Activated effector memory CD4-positive, alpha-beta T cell treated with Interleukin-2 at 50 U/mL for 16 hours (primary cell): ENCODE measurements around the gene ACAD10.
"Not testable (repeated sequence)": the region's sequence is repeated elsewhere in the genome, so short reads cannot be mapped to it uniquely, and the experiment has no call there.

Experiments
- DNase-seq: peaks from one replicate; pipeline ENCODE4 v3.0.0-alpha.2; 2020

Gene ACAD10

DNA sequence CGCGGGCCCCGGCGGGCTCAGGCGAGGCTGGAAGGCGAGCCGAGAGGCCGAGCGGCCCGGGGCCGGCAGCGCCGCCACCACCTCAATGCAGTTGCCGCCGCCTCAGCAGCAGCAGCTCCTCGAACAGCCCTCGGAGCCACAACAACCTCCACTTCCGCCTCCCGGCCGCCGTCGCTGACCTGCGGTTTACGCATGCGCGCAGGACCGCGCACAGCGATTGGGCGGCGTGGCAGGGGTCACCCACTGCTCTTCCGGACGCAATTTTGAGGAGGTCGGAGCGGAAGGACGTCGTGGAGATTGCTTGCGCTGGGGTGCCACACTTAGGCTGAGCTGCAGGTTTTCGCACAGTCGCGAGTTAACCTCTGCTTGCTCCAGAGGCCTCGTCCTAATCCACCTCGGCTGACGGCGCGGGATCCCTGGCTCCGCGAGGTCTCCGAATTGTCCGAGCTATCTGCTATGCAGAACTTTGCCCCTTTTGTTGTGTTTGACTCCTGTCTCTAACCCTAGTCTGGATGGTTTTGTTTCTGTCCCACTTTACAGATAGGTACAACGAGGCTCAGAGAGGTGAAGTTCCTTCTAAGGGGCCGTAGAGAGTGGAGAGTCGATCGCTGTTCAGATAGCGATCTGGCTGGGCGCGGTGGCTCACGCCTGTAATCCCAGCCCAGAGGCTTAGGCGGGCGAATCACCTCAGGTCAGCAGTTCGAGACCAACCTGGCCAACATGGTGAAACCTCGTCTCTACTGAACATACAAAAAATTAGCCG, at the start of gene ACAD10, which contains the start of gene BRAP:
ACAD10 (plus strand) TSS at position 243 of the 763 bp plus-strand sequence. CDS start 6,657 bp downstream, outside the sequence.
BRAP (minus strand) TSS at position 146 of the 763 bp plus-strand sequence. CDS start 164 bp downstream, outside the sequence.
- DNase-seq = peak; percentile 93

DNA sequence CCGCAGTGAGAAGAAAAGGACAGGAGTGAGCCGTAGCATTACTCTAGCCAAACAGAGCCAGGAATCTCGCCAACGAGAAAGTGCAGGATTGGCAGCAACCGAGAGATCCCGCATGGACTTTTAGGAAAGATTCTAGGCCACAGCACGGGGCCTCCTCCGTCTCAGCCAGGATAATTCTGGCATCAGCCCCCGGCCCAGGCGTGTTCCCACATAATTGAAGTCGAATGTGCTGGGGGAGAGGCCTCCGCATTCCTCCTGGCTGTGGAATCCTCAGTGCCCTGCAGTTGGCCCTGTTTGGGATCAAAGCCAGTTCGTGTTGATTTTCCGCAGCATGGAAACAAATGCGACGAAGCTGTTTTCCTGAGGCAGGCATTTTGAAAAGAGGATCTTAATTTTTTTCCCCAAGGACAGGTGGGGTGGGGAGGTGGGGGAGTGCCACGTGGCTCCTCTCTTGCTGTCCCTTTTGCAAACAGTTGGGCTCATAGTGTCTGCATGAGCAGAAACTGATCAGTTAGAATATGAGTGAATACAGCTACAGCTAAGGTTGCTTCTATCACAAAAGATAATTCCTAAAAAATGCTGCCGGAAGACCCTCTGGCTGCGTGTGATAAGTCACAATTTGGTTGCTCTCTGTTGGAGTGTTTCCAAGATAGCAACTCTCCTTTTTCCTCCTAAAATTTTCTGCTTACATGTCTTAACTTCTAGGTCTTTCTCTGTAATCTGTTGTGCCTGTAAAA, 49.5 kb upstream of the ACAD10 start:
- DNase-seq = no peak

DNA sequence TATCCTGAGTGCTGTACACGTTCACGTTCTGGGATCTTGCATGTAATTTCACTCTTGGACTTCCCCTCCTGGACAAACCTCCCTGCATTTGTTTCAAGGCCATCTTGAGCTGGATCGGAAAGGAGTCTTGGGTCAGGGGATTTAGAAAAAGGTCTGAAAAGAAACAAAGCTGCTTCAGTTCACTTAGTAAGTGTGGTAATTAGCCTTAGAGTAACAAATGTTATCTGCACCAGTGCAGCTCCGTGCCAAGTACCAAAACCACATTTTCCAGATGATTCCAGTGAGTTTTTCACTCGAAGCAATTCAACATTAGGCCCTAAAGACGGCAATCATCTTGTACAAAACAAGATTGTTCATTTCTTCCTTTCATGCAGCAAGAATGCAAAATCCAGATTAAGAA, 47.3 kb upstream of the ACAD10 start:
- DNase-seq = no peak

DNA sequence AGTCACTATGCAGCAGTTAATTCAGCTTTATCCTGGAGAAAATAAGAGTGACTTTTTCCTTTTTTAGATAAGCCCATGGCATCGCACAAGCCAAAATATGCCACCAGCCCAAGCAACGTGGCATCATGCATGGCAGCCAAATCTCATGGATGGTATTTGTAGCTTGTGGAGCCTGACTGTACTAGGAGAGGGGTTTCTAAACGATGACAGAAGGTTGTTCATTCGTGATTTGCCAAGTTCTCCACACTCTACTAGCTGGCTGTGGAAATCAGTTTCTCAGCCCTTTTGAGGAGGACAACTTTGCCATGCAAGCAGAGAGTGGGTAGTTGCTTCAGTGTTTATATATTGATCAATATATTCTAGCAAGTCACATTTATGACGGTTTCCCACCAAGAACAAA, 45.3 kb upstream of the ACAD10 start:
- no peak for DNase-seq

DNA sequence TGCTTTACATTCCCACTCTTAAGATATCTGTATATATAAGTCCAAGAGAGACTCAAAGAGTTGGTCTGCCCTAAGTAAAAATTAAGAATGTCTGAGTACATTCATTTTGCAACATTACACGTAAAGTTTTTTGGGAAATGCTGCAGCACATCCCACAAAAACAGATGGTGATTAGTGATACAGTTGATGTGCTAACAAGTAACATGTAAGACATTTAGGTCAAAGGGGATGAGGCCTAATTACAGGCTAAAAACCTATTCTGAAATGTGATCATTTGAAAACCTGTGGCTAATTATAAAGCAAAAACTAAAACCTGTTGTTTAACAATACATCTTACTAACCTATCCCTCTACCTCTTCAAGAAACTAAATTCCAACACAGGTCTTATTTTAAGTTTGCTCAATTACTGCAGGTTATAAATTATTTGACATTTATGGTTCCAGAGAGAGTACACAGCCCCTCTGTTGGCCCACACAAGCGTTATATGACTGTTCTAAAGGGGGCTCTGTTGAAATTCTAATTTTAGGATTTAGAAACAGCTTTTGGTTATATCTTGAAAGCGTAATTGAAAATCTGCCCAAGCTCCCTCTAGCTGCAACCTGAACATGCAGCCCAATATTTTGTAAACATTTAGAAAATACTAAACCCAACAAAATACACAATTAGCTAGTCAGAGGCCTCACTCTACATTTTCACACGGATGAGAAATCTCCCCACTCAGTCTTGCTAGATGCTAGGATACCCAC, 43.0 kb upstream of the ACAD10 start:
- no peak for DNase-seq

DNA sequence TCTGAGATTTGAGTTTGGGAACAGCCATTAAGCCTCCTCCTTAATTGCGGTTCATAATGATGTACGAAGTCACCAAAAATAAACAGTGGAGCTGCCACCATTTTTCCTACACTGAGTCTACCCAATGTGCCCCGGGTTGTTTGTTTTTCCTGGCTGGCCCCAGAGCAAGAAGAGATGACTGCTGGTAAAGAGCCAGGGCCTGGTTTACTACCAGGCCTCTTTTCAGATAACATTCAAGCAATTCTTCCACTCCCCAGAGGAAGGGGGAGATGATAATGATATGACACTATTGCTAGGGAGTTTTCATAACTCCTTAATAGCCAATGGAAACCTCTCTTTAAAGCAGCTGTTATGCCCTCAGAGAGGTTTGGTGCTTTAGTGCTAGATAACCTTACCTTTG, 42.4 kb upstream of the ACAD10 start:
- no peak for DNase-seq

DNA sequence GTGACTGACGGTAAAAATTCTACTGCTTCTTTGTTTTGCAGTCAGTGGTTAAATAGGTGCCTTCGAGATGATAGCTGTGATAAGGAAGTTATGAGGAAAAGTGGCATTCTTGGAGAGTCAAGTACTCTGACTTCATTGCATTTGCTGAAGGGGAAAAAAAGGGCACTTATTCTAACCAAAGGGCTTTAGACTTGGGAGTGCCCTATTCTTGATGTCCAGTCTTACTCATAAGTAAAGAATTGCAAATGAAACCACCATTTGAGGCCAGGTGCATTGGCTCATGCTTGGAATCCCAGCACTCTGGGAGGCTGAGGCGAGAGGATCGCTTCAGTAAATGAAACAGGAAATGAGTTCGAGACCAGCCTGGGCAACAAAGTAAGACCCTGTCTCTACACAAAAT, 40.4 kb upstream of the ACAD10 start:
- no peak for DNase-seq

DNA sequence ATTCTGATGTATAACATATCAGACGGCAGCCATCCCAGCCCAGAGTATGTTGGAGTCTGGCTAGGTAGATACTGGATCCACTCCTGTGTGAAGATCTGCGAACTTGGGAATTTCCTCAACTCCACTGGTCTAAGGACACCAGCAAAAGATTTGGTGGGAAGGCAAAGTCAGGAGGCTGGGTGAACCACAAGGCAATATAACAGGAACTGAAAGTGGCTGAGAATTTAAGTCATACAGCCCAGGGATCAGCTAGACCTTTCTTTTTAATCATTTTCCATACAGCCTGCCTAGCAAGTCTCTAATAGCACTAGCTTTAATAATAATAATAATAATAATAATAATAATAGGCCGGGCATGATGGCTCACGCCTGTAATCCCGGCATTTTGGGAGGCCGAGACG, 34.9 kb upstream of the ACAD10 start:
- DNase-seq = no peak

DNA sequence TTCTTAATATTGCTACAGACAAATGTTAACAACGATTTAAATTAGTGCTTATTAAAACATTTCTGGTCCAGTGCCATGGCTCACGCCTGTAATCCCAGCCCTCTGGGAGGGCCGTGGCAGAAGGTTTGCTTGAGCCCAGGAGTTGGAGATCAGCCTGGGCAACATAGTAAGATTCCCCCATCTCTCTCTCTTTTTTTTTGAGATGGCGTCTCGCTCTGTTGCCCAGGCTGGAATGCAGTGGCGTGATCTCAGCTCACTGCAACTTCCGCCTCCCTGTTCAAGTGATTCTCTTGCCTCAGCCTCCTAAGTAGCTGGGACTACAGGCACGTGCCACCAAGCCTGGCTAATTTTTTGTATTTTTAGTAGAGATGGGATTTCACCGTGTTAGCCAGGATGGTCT, 33.3 kb upstream of the ACAD10 start:
- not testable (repeated sequence) for DNase-seq

DNA sequence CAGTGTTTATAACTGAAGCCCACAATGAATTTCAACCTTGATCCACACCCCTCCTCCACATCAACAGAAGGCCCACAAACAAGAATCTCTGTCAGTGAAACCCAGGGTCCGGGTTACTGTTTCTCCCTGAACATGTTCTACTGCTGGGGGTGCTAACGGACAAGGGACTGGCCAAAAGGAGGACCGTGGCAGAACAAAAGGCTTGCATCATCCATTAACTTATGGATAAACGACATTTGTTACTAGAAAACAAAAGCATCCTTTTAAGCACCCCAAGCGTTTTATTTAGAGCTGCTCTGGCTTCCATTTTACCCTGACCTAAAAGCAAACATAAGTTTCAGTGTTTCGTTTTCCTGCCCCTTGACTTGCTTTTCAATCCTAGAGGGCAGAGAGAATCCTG, 32.3 kb upstream of the ACAD10 start:
- DNase-seq = no peak

DNA sequence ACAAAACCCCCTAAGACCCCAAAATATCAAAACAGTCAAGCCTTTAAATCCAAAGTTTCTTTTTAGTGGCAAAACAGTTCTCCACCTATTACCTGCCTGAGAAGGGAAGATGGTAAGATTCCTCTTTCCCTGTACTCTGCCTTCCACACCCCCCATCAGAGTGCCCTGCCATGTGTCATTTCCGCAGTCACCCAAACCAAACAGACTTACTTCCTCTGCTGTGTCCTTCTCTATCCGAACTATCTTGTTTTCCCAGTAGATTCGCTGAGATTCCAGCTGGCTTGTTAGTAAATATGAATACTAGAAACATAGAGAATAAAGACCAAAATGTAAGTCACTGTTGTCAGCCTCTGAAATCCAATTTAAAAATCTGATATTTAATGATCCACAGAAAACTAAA, 30.5 kb upstream of the ACAD10 start:
- DNase-seq = no peak

DNA sequence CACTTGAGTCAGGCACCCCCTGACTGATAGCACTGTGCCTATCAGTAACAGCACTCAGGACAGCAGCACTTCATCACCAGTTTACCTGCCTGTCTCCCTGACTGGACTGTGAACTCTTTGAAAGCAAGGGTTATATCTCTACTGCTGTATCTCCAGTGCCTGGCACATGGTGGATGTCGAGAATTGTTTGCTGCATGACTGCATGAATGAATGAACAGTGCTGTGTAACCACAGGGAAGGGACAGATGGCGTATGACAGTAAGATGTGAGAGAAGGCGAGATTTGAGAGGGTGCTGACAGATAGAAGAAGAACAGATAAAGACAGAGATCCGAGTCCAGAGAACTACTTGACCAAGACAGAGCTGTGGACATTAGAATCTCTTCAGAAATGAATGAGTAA, 29.8 kb upstream of the ACAD10 start:
- no peak for DNase-seq

DNA sequence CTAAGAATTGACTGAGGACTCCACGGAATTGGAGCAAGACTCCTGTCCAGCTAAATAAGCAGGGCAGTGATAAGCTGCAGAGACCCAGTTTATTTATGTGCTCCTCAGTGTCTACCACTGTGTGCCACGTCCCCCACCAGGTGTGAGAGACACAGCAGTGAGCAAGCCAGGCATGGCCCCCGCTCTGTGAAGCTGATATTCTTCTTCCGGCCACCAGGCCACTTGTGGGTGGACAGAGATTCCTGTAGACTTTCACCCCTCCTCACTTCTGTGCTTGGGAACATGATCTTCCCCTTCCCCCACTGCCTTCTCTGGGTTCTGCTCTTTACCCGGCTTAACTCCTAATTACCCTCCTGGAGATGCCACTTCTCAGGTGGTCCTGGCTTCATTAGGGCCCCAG, 21.4 kb upstream of the ACAD10 start:
- DNase-seq = no peak

DNA sequence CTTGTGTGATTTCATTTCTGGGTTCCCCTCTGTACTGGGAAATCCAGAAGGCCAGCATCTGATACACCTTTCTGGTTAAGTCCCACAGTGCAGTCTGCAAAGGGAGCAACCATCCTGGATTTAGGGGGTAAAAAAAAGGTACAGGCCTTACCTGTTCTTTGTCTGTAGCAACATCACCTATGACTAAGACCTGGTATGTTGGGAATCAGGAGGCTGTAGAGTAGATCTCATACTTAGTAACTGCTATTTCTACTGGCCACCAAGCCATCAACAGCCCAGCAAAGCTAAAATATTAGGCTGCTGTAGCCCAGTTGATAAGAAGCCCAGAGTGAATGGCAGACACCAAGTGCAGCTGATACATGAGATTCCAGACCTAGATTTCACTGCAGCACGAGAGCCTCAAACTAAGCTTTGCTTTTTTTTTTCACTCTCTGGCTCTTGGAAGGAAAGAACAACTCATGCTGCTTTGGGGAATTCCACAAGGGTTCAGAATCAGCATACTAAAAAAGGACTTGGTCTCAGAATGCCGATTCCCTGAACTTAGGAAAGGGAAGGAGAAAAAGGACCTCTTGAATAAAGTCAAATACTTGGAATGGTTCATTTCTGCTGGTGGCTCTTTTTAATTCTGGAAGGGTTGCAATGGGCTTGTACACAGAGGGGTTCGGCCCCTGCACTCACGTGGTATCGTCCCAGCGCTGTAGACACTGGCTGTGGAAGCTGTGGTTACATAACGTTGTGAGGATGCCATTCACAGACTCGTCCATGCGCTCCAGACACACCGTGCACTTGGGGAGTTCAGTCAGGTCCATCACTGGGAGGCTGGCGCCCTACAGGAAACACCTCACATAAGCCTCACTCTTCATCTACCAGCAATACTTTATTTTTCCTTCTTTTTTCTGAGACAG, 20.6 kb upstream of the ACAD10 start:
- DNase-seq = no peak

DNA sequence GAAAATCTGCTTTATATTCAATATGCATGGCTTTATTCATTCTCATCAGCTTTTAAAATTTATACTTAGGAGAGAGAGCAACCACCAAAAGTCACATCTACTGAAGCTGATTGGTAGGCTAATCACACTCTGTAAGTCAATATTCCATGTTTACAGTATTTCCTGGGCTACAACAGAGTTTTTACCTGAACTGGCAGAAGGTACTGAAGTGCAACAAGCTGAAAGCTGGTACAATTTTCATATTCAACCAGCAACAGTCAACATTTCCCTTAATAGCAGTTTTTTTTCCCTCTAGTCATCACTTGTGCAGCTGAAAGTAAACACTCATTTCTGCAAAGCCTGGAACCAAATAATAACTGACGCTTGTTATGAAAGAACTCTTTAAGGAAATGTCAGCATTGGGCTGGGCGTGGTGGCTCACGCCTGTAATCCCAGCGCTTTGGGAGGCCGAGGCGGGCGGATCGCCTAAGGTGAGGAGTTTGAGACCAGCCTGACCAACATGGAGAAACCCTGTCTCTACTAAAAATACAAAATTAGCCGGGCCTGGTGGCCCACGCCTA, 13.0 kb upstream of the ACAD10 start:
- DNase-seq = no peak

DNA sequence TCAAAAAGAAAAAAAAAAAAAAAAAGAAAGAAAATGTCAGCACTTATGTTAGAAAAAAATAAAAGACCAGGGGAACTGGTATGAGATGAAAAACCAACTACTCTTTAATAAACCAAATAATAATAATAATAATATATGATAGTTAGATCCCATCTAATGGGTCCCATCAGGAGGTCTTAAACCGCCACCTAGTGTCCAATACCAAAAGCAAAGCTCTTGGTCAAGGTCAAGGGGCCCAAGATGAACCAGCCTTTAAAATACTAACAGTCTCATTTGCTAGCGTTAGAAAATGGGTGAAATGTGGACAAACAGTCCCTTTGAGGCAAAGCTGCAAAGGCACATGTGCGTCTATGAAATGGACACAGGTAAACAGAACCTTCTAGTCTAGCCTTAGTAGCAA, 12.3 kb upstream of the ACAD10 start:
- no peak for DNase-seq

DNA sequence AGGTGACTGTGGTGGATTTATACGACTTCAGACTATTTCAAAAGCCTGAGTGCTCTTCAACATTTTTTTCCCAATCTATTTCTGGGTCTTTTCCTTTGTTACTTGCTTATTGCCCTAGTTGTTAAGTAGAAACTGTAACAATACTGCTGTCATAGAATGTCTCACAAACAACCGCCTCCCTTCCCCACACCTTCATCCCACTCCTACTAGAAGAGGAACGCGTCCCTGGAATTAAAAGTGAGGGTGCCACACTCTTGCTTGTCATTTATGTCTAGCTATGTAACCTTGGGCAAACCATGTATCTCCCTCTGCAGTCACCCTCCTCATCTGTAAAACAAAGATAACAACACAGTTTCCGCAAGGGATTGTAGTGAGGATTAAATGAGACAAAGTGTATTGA, 8.7 kb upstream of the ACAD10 start:
- no peak for DNase-seq

DNA sequence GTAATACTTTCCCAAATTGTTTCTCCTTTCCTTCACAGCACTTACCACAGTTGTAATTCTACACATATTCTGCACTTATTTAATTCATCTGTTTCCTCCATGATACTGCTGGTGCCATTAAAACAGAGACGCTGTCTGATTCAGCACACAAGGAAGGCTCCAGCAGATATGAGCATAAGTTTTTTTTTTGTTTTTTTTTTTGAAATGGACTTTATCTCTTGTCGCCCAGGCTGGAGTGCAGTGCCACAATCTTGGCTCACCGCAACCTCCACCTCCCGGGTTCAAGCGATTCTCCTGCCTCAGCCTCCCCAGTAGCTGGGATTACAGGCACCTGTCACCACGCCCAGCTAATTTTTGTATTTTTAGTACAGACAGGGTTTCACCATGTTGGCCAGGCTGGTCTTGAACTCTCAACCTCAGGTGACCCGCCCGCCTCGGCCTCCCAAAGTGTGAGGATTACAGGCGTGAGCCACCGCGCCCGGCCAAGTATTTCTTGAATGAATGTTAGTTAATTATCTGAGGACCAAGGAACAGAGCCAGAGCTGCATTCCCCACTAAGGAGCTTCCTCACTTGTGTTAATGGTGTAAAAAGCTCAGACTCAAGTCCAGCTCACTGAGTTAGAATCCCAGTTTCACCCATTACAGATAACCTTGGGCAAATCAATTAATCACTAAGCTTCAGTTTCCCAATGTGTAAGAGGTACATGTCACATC, 1.2 kb upstream of the ACAD10 start:
- DNase-seq = not testable (repeated sequence)

DNA sequence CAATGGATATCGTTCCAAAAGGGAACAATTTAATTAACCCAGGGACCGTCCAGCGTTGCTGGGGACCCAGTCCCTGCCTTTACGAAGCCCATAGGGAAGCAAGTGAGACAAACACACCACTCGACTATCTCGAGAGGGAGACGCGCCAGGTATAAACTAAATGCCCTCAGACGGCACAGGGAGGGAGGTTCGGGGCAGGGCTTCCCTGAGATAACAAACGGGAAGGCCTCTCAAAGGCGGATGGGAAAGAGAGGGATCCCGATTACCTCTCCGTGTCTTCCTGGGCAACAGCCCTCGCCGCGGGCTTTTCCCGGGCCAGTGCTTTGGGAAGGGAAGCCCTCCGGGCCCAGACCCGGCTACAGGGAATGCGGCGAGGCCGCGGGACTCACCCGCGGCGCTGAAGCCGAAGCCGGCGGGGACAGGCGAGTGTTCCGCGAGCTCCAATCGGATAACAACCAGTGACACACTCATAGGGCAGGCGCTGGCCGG, 487 bp upstream of the ACAD10 start:
- DNase-seq = no peak

DNA sequence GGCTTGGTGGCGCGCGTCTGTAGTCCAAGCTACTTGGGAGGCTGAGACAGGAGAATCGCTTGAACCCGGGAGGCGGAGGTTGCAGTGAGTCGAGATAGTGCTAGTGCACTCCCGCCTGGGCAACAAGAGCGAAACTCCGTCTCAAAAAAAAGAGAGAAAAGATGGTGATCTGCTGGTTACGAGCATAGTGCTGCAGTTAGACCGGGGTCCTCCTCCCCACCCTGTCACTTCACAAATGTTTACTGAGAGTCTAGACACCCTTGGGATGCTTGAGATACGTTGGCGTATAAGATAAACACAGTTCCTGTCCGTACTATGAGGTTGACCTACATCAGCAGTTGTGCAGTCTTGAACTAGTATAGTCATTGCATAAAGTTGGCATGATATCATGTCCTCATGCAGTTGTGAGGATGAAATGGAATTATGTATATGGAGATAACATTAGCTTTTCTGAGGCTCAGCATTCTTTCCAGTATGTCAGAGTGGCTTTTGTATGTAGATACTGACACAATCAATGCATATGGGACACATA, 787 bp downstream of the ACAD10 start:
- no peak for DNase-seq

DNA sequence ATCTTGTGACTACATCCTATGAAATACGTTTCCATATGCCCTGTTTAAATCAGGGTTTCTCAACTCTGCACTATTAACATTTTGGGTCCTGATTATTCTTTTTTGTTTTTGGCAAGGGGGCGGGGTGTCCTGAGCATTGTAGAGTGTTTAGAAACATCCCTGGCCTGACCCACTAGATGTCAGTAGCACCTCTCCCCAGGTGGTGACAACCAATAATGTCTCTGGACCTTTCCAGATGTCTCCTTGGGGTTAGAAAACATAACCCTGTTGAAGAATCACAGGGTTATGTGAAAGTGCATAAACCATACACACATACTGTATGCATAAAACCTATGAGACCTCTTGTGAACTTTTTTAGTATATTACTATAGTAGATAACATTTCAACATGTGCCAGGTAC, 1.4 kb downstream of the ACAD10 start:
- DNase-seq = no peak
